ENCODE data around the gene ERICH4. TPM values are rescaled to one million over a fixed set of nuclear protein-coding genes. Genes with fewer than 3 reads are reported as not detected.
A peak's percentile ranks its signal among the peaks of the same experiment; 100 is the strongest.

Gene ERICH4
- total and polyA plus RNA-seq, 9 of the 15 experiments (the other 6 are each of a cell fraction or from before 2014, with no cell fraction given): not detected

DNA sequence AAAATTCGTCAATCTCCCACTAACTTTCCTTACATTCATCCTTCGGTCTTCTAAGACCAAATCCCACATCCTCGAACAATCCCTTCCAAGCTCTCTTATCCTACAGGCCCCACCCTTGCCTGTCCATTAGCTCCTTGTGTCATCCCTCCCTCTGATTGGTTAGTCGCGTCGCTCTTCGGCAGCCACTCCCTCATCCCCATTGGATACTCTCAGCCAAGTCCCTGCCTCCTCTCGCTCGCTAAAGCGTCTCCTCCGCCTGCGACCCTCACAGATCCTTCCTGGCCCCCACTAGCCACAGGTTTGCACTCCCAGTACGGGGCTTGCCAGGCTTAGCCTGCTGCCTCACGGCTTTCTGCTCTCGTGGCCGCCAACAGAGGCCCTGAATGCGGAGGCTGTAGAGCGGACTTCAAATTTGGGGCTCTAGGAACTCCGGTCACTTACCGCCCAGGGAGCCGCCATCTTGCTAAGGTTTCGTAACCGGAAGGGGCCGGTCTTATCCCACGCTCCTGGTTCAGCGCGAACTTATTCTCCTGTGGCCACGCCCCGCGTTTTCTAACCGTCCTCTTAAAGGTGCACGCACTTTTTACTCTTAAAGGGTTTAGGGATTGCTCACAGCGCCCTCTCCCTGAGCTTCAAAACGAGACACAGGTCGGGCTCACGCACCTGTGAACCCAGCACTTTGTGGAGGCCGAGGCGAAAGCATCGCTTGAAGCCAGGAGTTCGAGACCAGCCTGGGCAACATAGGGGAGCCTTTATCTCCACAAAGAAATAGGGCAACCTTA is 3.3 kb upstream of the ERICH4 start, which contains the start of gene DMAC2 (continued):
- TF ChIP-seq CAMTA2 (CRISPR knock-in tag; conservative IDR thresholded peaks at IDR 0.05): no peak
- no peak for TF ChIP-seq TGIF2 (CRISPR knock-in tag; IDR thresholded peaks at IDR 0.05)
- TF ChIP-seq, protein P1, sequence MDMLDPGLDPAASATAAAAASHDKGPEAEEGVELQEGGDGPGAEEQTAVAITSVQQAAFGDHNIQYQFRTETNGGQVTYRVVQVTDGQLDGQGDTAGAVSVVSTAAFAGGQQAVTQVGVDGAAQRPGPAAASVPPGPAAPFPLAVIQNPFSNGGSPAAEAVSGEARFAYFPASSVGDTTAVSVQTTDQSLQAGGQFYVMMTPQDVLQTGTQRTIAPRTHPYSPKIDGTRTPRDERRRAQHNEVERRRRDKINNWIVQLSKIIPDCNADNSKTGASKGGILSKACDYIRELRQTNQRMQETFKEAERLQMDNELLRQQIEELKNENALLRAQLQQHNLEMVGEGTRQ (CRISPR knock-in tag; IDR thresholded peaks at IDR 0.05): no peak
- TF ChIP-seq CBFB (CRISPR knock-in tag; IDR thresholded peaks at IDR 0.05): no peak
- TF ChIP-seq IFI16 (CRISPR knock-in tag; IDR thresholded peaks at IDR 0.05): no peak
- no peak for TF ChIP-seq MIER1 (IDR thresholded peaks at IDR 0.05; ENCODE audit: low read depth)
- no peak for TF ChIP-seq HOMEZ (CRISPR knock-in tag; IDR thresholded peaks at IDR 0.05)
- no peak for TF ChIP-seq ZNF79 (CRISPR knock-in tag; IDR thresholded peaks at IDR 0.05; ENCODE audit: low read depth)
- peak; percentile 62; the same call in 1 of the 2 replicates for TF ChIP-seq EP300 (IDR thresholded peaks at IDR 0.05; ENCODE audit: low read length)
- no peak for TF ChIP-seq ZFP30 (CRISPR knock-in tag; IDR thresholded peaks at IDR 0.05; ENCODE audit: borderline replicate concordance)
- TF ChIP-seq HDGF (IDR thresholded peaks at IDR 0.05): 0 out of 2 replicates have a peak, but pooled peaks have one; percentile 67
- no peak for TF ChIP-seq ZSCAN29 (IDR thresholded peaks at IDR 0.05)
- TF ChIP-seq ZNF133 (CRISPR knock-in tag; IDR thresholded peaks at IDR 0.05): no peak
- TF ChIP-seq CREB3L1 (IDR thresholded peaks at IDR 0.05; ENCODE audit: borderline replicate concordance, low read depth): no peak
- TF ChIP-seq LCOR (CRISPR knock-in tag; IDR thresholded peaks at IDR 0.05): peak; percentile 90
- TF ChIP-seq, protein P2, sequence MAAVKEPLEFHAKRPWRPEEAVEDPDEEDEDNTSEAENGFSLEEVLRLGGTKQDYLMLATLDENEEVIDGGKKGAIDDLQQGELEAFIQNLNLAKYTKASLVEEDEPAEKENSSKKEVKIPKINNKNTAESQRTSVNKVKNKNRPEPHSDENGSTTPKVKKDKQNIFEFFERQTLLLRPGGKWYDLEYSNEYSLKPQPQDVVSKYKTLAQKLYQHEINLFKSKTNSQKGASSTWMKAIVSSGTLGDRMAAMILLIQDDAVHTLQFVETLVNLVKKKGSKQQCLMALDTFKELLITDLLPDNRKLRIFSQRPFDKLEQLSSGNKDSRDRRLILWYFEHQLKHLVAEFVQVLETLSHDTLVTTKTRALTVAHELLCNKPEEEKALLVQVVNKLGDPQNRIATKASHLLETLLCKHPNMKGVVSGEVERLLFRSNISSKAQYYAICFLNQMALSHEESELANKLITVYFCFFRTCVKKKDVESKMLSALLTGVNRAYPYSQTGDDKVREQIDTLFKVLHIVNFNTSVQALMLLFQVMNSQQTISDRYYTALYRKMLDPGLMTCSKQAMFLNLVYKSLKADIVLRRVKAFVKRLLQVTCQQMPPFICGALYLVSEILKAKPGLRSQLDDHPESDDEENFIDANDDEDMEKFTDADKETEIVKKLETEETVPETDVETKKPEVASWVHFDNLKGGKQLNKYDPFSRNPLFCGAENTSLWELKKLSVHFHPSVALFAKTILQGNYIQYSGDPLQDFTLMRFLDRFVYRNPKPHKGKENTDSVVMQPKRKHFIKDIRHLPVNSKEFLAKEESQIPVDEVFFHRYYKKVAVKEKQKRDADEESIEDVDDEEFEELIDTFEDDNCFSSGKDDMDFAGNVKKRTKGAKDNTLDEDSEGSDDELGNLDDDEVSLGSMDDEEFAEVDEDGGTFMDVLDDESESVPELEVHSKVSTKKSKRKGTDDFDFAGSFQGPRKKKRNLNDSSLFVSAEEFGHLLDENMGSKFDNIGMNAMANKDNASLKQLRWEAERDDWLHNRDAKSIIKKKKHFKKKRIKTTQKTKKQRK (IDR thresholded peaks at IDR 0.05; ENCODE audit: borderline replicate concordance, low read depth, low read length): no peak
- TF ChIP-seq HDAC2 (IDR thresholded peaks at IDR 0.05): peak; percentile 95
- no peak for TF ChIP-seq KLF6 (CRISPR knock-in tag; IDR thresholded peaks at IDR 0.05; ENCODE audit: borderline replicate concordance)
- no peak for TF ChIP-seq KDM4B (IDR thresholded peaks at IDR 0.05; ENCODE audit: borderline replicate concordance in 2 of 2, low read depth in 1 of 2)
- no peak for TF ChIP-seq ZBTB1 (CRISPR knock-in tag; IDR thresholded peaks at IDR 0.05; ENCODE audit: borderline replicate concordance, low read depth)
- no peak for TF ChIP-seq FOXK1 (CRISPR knock-in tag; IDR thresholded peaks at IDR 0.05; ENCODE audit: borderline replicate concordance)
- peak; percentile 60 for TF ChIP-seq ESRRA (IDR thresholded peaks at IDR 0.05; ENCODE audit: borderline replicate concordance, low read depth)
